Hematopoietic multipotent progenitor cell treated with erythropoietin and hydrocortisone succinate and interleukin-3 and kit ligand, for 4 days (in vitro differentiated cells): ENCODE results near the gene STARD4.
A peak's percentile ranks its signal among the peaks of the same experiment; 100 is the strongest.

Source experiments
- DNase-seq: peaks from one replicate; pipeline ENCODE4 v3.0.0-alpha.2; 2015

Gene STARD4

GRCh38 chr5:111520908-111521307, 8.6 kb upstream of the STARD4 start:
- DNase-seq: no peak

- no peak for DNase-seq
These were observed 6.4 kb upstream of the STARD4 start for GRCh38 chr5:111518777-111519176.

GRCh38 chr5:111517853-111518501, 5.6 kb upstream of the STARD4 start:
- no peak for DNase-seq

- DNase-seq: no peak
These were observed 1.8 kb upstream of the STARD4 start for GRCh38 chr5:111514087-111514486.

GRCh38 chr5:111513131-111513520, 791 bp upstream of the STARD4 start:
- no peak for DNase-seq

- DNase-seq: peak; percentile 53
These were observed 432 bp downstream of the STARD4 start for GRCh38 chr5:111511831-111512374.

- peak; percentile 39 for DNase-seq
These were observed 1.0 kb downstream of the STARD4 start for GRCh38 chr5:111511174-111511830.

- no peak for DNase-seq
These were observed 3.2 kb downstream of the STARD4 start for GRCh38 chr5:111509119-111509518.

- DNase-seq: peak; percentile 67
These were observed 5.1 kb downstream of the STARD4 start for GRCh38 chr5:111507276-111507675.

GRCh38 chr5:111505096-111505495, 7.2 kb downstream of the STARD4 start:
- no peak for DNase-seq

GRCh38 chr5:111502956-111503355, 9.4 kb downstream of the STARD4 start:
- no peak for DNase-seq

- no peak for DNase-seq
These were observed 14.0 kb downstream of the STARD4 start for GRCh38 chr5:111498346-111498745.

GRCh38 chr5:111495159-111495558, 17.2 kb downstream of the STARD4 start:
- peak; percentile 51 for DNase-seq

GRCh38 chr5:111494355-111494999, 17.9 kb downstream of the STARD4 start:
- no peak for DNase-seq

- DNase-seq: no peak
These were observed 19.3 kb downstream of the STARD4 start for GRCh38 chr5:111493031-111493430.

GRCh38 chr5:111488353-111488752, 24.0 kb downstream of the STARD4 start:
- no peak for DNase-seq

- DNase-seq: no peak
These were observed 25.4 kb downstream of the STARD4 start for GRCh38 chr5:111486926-111487325.

- no peak for DNase-seq
These were observed 26.3 kb downstream of the STARD4 start for GRCh38 chr5:111486055-111486454.

GRCh38 chr5:111480346-111480745, 32.0 kb downstream of the STARD4 start:
- no peak for DNase-seq

- DNase-seq: no peak
These were observed 33.4 kb downstream of the STARD4 start for GRCh38 chr5:111478898-111479297.

- DNase-seq: peak; percentile 25
These were observed 34.1 kb downstream of the STARD4 start for GRCh38 chr5:111478266-111478665.

GRCh38 chr5:111472579-111472978, 39.8 kb downstream of the STARD4 start:
- peak; percentile 82 for DNase-seq

- no peak for DNase-seq
These were observed 40.2 kb downstream of the STARD4 start for GRCh38 chr5:111472096-111472495.

GRCh38 chr5:111469903-111470302, 42.4 kb downstream of the STARD4 start:
- DNase-seq: no peak
